GM21619 (cell line): Measurements from ENCODE around the gene DSCAML1.

Experiments
- ATAC-seq: cut with Tn5 transposase; IDR thresholded peaks from one replicate; pipeline ENCODE4 v1.9.1; 2021; ENCODE audit not compliant: unreplicated experiment

DSCAML1 gene

GRCh38 chr11:117795638-117796455, 1.2 kb downstream of the DSCAML1 start:
- ATAC-seq = no peak

DNA sequence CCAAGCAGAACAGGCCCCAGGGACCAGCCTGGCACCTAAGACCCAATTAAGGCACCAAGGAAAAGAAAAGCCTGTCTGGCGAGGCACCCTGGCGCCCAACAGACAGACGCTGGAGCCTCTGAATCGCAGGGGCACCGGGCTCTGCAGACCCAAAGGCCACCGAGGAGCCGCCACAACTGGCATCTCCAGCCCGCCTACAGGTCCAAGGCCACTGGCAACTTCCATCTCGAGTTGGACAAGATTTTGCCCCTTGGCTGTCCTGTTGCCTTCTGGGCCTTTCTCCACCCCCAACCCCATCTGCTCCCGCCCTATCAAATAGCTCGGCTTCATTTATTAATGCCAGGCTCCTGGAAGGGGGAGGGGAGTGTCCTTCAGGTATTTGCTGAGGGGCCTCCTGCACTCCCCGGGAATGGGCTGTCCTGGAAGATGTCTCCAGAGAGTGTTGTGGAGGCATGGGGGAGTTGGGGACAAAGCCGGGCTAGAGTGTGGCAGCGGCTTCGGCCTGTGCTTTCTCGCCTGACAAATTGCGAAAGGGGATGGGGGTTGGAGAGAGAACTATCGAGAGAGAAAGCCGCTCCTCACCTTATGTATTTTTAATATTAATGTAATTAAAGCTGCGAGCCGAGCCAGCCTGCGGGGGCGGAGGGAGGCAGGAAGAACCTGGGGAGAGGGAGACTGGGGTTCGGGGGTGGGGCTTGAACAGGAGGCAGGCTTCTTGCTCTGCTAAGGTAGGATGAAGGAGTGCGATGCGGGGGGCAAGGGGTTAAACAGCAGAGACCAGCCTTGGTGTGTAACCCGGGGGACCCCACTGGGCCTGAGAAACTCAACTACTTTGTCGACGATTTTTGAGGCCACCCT, 2.0 kb downstream of the DSCAML1 start:
- no peak for ATAC-seq

DNA sequence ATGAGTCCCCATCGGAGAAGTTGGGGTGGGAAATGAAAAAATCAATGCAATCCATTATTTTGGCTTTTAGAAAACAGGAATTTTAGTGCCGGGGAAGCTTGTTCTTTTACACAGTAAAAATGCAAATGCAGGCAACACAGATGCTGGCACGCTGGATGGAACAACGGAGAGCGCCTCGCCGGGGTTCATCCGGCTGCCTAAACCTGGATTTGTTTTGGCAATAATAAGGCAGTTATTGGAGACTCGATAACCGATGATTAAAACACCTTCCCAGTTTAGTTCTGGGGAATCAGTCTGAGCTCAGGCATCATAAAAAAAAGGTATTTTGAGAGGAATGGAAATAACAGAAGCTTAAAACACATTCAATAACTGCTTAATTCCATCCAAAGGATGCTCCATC, 2.9 kb downstream of the DSCAML1 start:
- ATAC-seq = no peak

DNA sequence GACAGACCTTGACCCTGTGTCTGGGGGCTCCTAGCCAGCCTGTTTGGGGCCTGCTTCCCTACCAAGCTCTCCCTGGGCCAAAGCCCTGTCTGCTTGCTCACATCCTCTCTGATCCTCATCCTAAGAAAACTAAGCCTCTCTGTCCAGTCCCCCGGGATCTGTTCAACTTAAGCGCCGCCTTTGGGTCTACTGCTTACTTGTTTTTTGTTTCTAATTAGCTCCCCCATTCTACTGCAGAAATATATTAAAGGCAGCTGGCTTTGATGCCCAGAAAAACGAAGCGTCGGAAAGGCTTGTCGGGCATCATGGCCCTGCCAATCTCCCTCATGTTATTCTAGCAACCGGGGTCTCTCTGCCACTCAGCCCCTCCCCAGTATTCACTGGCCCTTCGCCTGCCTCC, 3.4 kb downstream of the DSCAML1 start:
- no peak for ATAC-seq

DNA sequence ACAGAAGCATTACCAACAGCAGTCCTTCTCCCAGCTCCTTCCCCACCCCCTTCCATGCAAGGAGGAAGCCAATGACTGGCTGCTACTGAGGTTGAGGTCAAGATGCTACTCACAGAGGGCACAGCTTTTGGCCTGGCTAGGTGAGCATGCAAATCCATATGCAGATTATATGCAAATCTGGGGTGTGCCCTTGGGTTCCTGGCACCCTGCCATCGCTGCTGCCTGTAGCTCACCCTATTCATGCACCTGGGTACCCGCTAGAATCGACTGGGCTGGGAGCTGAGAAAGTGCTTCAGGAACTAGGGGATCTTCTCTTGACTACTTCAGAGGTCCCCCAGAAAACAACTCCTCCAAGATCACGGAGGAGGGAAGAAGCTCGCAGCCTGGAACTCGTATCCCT, 4.0 kb downstream of the DSCAML1 start:
- no peak for ATAC-seq

DNA sequence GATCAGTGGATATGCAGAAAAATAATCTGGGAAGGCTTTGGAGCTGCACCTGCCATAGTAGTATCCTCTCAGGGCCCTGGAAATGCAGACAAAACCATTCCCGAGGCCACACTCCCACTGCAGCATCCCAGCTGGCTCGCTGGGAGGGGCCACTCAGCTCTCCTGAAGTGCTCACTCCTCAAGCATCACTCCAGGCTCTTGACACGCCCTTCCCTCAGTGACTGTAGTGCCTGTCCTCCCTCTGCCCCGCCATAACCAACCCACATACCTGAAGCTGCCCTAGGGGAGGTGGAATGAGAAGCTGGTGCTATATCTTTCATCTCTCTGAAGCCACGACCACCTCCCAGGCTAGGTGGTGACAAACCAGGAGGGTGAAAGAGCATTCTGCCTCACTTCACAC, 4.8 kb downstream of the DSCAML1 start:
- no peak for ATAC-seq

GRCh38 chr11:117790279-117790678, 6.7 kb downstream of the DSCAML1 start:
- ATAC-seq = no peak

DNA sequence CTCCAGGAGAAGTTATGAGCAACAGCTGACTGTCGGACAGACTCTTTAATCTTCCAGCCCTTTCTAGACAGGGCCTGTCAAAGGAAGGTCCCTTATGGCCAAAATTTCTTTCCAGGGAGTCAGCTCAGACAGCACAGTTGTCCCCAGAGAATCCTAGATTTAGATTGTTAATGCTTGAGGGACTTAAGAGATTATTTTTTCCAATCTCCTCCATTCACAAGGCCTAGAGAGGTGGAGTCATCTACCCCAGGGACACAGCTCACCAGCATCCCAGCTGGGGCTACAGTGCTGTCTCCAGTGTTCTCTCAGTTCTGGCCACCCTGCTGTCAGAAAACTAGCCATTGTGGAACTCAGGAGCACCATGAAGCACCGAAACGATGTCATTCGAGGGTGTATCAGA, 7.8 kb downstream of the DSCAML1 start:
- no peak for ATAC-seq

DNA sequence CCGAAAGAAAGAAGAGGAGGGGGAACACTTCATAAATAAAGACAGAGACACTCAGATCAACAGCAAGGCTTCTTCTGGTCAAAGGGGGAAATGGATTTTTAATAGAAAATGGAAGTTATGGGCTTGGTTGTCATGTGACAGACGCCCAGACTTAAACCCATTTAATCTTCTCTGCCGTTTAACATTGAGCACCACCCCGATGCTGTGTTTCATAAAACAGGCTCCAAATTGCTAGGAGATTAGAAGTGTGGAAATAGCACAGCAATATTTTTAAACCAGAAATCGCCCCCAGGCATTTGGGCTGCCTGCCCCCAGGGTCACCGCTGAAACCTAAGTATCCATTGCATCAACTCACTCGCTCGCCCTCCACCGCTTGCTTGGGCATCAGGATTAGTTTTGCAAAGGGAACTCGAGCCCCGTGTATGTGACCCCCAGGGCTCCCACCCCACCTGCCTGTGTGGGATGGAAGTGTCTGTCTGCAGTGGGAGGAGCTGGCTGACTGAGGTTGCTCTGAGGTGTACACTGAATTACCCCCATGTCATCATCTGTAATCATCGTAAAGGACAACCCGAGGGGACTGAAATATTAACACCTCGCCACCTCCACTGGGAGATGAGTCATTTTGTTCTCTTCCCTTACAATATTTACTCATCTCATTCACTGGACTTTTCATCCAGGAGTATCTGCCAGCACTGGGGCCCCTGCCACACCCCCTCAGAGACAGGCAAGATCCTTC, 10.7 kb downstream of the DSCAML1 start:
- ATAC-seq = no peak

- ATAC-seq = no peak
These were observed 14.9 kb downstream of the DSCAML1 start for GRCh38 chr11:117782101-117782500.

DNA sequence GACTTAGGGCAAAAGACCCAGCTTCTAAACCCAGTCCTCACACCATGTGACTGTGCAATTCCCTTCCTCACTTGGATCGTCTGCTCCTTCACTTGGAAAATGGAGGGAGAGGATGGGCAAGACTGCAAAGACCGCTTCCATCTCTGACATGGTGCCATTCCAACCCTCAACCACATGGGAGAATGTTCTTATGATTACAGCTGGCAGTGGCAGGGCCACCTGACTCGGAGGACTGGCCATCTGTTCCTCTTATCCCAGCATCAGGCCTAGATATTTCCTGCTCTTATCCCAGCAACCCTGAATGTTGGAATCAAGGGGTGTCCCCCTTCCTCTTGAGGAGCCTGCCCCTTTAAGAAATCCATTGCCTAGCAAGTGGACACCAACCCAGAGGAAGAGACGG, 15.4 kb downstream of the DSCAML1 start:
- no peak for ATAC-seq

GRCh38 chr11:117780456-117780855, 16.6 kb downstream of the DSCAML1 start:
- ATAC-seq = no peak

DNA sequence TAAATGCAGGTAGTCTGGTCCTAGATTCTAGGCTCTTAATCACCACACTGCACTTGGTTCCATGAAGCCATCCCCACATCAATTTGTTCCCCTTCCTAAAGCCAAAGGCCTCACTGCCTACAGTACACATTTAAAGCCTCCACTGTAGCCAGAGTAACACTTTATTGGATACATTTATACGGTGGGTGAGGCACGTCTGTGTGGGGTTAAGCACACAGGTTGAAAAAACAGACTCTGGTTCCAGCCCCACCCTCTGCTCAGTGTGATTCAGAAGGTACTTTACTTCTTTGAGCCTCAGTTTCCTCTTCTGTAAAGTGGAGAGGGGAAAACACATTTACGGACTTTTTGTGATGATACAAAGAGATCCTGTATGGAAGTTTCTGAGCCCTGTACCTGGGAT, 22.5 kb downstream of the DSCAML1 start:
- no peak for ATAC-seq

DNA sequence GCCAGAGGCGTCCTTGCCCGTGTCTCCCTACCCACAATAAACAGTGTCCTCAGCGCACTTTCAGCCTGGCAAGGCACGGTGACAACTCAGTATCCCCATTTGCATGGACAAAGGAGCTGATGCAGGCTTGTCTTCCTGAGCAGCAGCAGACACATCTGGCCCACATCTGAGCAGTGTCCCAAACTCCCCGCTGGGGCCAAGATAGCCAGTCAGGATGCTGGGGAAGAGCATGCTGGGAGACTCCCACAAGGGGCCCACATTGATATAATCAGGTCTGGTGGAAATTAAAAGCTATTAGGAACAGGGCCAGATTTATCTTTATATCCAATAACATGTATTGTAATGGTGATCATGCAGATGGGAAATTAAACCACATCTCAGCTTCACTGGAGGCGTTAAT, 24.7 kb downstream of the DSCAML1 start:
- ATAC-seq = no peak

GRCh38 chr11:117771841-117772240, 25.2 kb downstream of the DSCAML1 start:
- no peak for ATAC-seq

- no peak for ATAC-seq
These were observed 25.8 kb downstream of the DSCAML1 start for GRCh38 chr11:117771197-117771596.

DNA sequence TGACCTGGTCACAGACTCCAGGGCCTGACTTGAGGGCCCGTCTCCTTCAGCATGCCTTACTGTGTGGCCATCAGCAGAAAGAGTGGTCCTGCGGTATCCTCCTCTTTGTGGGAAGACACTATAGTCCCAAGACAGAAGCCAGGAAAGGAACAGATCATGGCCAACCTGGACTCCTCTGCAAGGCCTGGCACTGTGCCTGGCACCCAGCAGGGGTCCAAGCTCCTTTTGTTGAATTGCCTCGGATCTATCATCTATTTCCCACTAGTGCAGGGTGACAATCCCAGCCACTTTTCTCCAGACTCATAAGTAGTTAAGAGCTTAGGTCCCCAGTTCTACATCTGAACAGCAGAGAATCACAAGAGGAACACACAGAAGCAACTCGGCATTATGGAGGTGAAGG, 27.0 kb downstream of the DSCAML1 start:
- no peak for ATAC-seq

- no peak for ATAC-seq
These were observed 27.5 kb downstream of the DSCAML1 start for GRCh38 chr11:117769533-117769932.

GRCh38 chr11:117768506-117768905, 28.5 kb downstream of the DSCAML1 start:
- ATAC-seq = no peak

DNA sequence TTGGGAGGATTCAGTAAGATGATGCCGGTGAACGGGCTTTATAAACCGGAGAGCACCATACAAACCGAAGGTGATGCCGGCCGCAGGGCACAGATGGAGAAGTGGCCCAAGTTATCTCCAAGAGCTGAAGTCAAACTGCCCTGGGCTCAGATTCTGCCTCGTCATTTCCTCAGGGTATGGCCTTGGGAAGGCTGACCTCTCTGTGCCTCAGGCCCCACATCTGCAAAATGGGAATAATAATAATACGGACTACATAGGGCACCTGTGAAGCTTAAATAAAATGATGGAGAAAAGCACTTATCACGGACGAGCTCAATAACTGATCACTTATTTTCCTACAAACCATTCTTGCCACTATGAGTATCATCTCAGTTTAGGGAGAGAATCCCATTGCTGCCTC, 29.9 kb downstream of the DSCAML1 start:
- no peak for ATAC-seq

DNA sequence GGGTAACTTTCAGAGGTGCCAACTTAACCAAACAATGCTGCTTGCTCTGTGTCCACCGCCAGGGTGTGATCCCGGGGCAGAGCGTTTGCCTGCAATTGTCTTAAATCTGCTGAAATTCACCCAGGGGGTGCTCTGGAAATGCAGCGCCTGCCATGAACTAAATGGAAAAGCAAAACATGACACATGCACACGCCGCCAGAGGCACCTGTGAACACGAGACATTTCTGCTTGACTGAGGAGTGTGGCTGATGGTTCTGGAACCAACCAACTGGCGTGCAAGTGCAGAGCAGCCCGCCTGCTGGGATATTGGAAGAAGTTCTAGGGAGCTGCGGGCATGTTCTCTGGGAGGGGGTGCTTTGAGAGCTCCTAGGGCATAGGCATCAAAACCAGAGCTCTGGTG, 30.4 kb downstream of the DSCAML1 start:
- ATAC-seq = no peak

GRCh38 chr11:117766026-117766425, 31.0 kb downstream of the DSCAML1 start:
- ATAC-seq = no peak
